Gastrocnemius medialis (tissue), 4 donors: ENCODE data around the gene IQGAP1.

Experiments
- CTCF ChIP-seq, 5 experiments: fragments of 450-650 bp in 3 of 5; fragments of 200-600 bp in 2 of 5; sonication (generic) in 2 of 5; IDR thresholded peaks in 4 of 5; conservative IDR thresholded peaks in 1 of 5; 1 replicate in 4 of 5; 2 replicates in 1 of 5; pipeline ENCODE4 v1.5.1; 2016 to 2019; ENCODE audit warnings: antibody characterized with exemption in 5 of 5, mild to moderate bottlenecking in 3 of 5, moderate library complexity in 3 of 5
- POLR2A ChIP-seq, 2 donors: fragments of 450-650 bp; IDR thresholded peaks; one replicate each; pipeline ENCODE4 v1.6.1; 2017; ENCODE audit warnings: antibody characterized with exemption in 2 of 2, mild to moderate bottlenecking in 2 of 2, moderate library complexity in 2 of 2

- TF ChIP-seq CTCF (IDR thresholded peaks at IDR 0.05 in 4 of 5, conservative IDR thresholded peaks at IDR 0.05 in 1 of 5) (no peak), POLR2A (IDR thresholded peaks at IDR 0.05) (no peak)
These were observed 81.7 kb downstream of the IQGAP1 start for GRCh38 chr15:90469723-90470122.
